VCaP (cell line): ENCODE results near the gene NDE1.

Experiments used
- H3K27ac ChIP-seq: fragments of 450-650 bp; 2 replicates; pipeline ENCODE4 v1.5.1; 2017
- TF ChIP-seq, protein P1 (sequence below): fragments of 450-650 bp; conservative IDR thresholded peaks from 2 replicates; pipeline ENCODE4 v1.5.1; 2017; ENCODE audit warnings: mild to moderate bottlenecking, moderate library complexity

NDE1 gene

DNA sequence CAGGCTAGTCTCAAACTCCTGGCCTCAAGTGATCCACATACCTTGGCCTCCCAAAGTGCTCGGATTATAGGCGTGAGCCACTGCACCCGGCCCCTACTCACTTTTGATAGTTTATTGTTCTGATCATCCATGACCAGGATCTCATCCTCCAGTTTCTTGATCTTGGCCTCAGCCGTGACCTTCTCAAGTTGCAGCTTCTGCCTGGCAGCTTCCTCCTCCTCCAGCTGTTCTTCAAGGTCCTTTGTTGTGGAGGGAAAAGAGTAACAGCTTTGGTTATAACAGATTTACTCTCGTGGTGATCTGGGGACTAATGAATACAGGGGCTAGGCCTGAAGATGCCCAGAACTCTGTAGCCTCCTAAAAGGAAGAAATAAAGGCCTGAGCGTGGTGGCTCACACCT, 89.9 kb downstream of the NDE1 start:
- TF ChIP-seq, protein P1, sequence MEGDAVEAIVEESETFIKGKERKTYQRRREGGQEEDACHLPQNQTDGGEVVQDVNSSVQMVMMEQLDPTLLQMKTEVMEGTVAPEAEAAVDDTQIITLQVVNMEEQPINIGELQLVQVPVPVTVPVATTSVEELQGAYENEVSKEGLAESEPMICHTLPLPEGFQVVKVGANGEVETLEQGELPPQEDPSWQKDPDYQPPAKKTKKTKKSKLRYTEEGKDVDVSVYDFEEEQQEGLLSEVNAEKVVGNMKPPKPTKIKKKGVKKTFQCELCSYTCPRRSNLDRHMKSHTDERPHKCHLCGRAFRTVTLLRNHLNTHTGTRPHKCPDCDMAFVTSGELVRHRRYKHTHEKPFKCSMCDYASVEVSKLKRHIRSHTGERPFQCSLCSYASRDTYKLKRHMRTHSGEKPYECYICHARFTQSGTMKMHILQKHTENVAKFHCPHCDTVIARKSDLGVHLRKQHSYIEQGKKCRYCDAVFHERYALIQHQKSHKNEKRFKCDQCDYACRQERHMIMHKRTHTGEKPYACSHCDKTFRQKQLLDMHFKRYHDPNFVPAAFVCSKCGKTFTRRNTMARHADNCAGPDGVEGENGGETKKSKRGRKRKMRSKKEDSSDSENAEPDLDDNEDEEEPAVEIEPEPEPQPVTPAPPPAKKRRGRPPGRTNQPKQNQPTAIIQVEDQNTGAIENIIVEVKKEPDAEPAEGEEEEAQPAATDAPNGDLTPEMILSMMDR: no peak

GRCh38 chr16:15741207-15741871, 91.3 kb downstream of the NDE1 start:
- no peak overlapping the region for H3K27ac ChIP-seq
- TF ChIP-seq, protein P1: no peak

More for the DNA sequence above, 89.9 kb downstream of the NDE1 start:
- H3K27ac ChIP-seq: no peak overlapping the region

DNA sequence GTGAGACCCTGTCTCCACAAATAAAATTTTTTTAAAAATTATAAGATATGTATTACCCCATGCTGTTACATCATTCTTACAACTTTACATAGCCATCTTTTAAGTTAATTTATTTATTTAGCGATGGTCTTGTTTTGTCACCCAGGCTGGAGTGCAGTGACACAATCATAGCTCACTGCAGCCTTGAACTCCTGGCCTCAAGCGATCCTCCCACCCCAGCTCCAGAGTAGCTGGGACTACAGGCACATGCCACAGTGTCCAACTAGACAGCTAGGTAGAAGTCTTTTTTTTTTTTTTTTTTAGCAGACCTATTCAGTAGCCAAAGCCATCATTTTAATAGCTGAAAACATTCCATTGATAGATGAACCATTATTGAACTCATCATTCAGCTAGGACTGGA, 92.7 kb downstream of the NDE1 start:
- no peak overlapping the region for H3K27ac ChIP-seq
- TF ChIP-seq, protein P1: no peak

DNA sequence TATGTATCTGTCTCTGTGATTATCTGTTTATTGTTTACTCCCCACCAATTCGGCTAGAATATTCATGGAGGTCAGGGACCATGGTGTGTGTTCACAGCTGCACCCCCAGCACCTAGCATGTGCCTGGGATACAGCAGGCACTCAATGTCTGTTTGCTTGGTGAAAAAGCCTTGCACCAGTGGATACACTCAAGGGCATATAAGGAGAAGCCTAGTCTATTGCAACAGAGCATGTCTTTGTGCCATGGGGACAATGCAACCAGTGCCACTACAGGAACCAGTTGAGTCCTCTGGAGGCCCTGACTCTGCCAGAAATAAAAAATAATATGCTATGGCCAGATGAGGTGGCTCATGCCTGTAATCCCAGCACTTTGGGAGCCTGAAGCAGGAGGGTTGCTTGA, 93.6 kb downstream of the NDE1 start:
- TF ChIP-seq, protein P1: no peak
- H3K27ac ChIP-seq: no peak overlapping the region

DNA sequence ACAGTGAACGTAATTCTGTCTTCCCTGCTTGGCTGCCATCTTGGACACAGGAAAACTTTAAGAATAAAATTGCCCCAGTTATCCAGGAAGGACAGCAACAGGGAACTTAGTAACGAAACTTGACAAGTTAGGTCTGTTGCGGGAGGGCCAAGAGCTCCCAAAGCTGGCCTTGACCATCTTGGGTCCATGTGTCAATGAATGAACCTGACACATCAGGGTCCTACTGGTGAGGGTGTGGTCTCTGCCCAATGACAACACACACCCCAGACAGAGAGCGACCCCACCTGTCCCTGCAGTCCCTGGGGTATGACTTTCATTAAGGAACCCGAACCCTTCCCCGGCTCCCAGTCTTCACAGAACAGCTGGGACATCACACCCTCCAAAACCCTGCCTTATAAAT, 96.3 kb downstream of the NDE1 start:
- TF ChIP-seq, protein P1: no peak
- H3K27ac ChIP-seq: no peak overlapping the region

- TF ChIP-seq, protein P1: no peak
- no peak overlapping the region for H3K27ac ChIP-seq
These were observed 97.9 kb downstream of the NDE1 start for GRCh38 chr16:15747937-15748336.

DNA sequence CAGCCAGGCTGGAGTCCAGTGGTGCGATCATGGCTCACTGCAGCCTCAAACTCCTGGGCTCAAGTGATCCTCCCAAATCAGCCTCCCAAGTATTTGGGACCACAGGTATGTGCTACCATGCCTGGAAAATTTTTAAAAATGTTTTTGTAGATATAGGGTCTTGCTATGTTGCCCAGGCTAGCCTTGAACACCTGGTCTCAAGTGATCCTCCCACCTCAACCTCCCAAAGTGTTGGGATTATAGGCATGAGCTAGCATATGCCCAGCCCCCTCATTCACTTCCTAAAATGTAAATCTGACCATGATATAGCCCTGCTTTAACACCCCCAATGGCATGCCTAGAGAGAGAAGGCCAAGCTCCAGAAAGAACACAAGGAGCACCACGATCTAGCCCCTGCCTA, 98.6 kb downstream of the NDE1 start:
- H3K27ac ChIP-seq: no peak overlapping the region
- TF ChIP-seq, protein P1: no peak
